ENCODE results near the gene CPSF4.

DNA sequence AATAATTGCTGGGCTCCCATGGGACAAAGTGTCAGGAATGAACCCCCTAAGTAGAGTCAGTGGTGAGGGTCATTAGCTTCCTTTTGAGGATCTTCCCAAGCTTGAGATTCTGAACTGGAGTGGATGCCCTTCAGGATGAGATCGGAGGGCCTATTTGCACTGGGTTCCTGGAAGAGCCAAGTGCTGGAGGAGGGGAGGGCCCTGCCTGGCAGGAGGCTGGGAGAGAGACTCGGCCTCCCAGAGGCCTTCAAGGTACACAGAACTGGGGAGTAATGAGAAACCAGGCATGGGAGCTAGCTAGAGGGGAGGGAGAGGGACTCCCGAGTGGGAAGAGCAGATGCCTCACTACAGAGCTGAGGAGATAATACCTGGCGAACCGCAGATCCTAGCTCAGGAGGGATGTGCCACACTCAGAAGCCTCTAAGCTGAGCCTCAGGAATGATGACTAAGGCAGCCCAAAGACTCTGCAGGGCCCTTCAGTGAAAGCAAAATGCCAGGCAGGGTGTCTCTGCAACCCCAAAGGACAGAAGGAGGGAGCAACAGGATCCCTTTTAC, 39.8 kb upstream of the CPSF4 start:
- TF ChIP-seq, protein P1, sequence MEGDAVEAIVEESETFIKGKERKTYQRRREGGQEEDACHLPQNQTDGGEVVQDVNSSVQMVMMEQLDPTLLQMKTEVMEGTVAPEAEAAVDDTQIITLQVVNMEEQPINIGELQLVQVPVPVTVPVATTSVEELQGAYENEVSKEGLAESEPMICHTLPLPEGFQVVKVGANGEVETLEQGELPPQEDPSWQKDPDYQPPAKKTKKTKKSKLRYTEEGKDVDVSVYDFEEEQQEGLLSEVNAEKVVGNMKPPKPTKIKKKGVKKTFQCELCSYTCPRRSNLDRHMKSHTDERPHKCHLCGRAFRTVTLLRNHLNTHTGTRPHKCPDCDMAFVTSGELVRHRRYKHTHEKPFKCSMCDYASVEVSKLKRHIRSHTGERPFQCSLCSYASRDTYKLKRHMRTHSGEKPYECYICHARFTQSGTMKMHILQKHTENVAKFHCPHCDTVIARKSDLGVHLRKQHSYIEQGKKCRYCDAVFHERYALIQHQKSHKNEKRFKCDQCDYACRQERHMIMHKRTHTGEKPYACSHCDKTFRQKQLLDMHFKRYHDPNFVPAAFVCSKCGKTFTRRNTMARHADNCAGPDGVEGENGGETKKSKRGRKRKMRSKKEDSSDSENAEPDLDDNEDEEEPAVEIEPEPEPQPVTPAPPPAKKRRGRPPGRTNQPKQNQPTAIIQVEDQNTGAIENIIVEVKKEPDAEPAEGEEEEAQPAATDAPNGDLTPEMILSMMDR (IDR thresholded peaks at IDR 0.05 in 4 of 5, conservative IDR thresholded peaks at IDR 0.05 in 1 of 5), result no peak
- TF ChIP-seq POLR2A (IDR thresholded peaks at IDR 0.05), result no peak

All from gastrocnemius medialis (tissue), 4 donors.